ENCODE data around the gene RGSL1.

GRCh38 chr1:182446033-182446669, 3.8 kb upstream of the RGSL1 start:
- TF ChIP-seq CTCF (IDR thresholded peaks at IDR 0.05; ENCODE audit: low read depth, low read length, missing input control), result peak; percentile 74
- peak; percentile 96 to 97 for TF ChIP-seq RAD21 (IDR thresholded peaks at IDR 0.05)
- TF ChIP-seq GABPA (IDR thresholded peaks at IDR 0.05 in 1 of 2, conservative IDR thresholded peaks at IDR 0.05 in 1 of 2), result no peak
- TF ChIP-seq TAF1 (conservative IDR thresholded peaks at IDR 0.05), result no peak
